Renal pelvis (tissue), 12 donors: ENCODE measurements around the gene SLC39A6. TPM values are rescaled to one million over a fixed set of nuclear protein-coding genes. Genes with fewer than 3 reads are reported as not detected.
"Not testable (repeated sequence)": the region's sequence is repeated elsewhere in the genome, so short reads cannot be mapped to it uniquely, and the experiment has no call there.

Experiments used
- DNase-seq: peaks from one replicate; pipeline ENCODE4 v3.0.0-alpha.2; 2013
- long read RNA-seq, 16 experiments: transcript quantifications; one replicate each; lab custom pipeline, GENCODE V29; 2026
- polyA plus RNA-seq, 3 donors: library from polyadenylated mRNA; unstranded; fragments of 120-200 nt; gene quantifications; one replicate each; pipeline ENCODE4 v1.2.1, GENCODE V29; 2013; ENCODE audit not compliant: insufficient read length in 3 of 3

The SLC39A6 gene
- polyA plus RNA-seq = 10 to 100 TPM; 67.9 to 76.6 (median 73.4) TPM
- long read RNA-seq, donor 1, transcript SLC39A6-201 (10 exons, 3,543 nt) = major isoform, 11 of 38 reads
- long read RNA-seq, donor 1, partial matches to known transcripts = 25 of 38 reads
- long read RNA-seq, donor 1, other reads (novel, unspliced or antisense) = 0 of 38 reads
- long read RNA-seq, donor 2, transcript SLC39A6-201 (10 exons, 3,543 nt) = major isoform, 16 of 68 reads
- long read RNA-seq, donor 2, partial matches to known transcripts = 51 of 68 reads
- long read RNA-seq, donor 2, other reads (novel, unspliced or antisense) = 0 of 68 reads
- long read RNA-seq, donor 3, transcript SLC39A6-201 (10 exons, 3,543 nt) = major isoform, 11 of 34 reads
- long read RNA-seq, donor 3, partial matches to known transcripts = 23 of 34 reads
- long read RNA-seq, donor 3, other reads (novel, unspliced or antisense) = 0 of 34 reads
- long read RNA-seq, donor 4, partial matches to known transcripts = 14 of 22 reads
- long read RNA-seq, donor 4, other reads (novel, unspliced or antisense) = 0 of 22 reads
- long read RNA-seq, donor 5, transcript SLC39A6-201 (10 exons, 3,543 nt) = major isoform, 7 of 15 reads
- long read RNA-seq, donor 5, partial matches to known transcripts = 8 of 15 reads
- long read RNA-seq, donor 5, other reads (novel, unspliced or antisense) = 0 of 15 reads
- long read RNA-seq, donor 6, transcript SLC39A6-201 (10 exons, 3,543 nt) = major isoform, 13 of 200 reads
- long read RNA-seq, donor 6, partial matches to known transcripts = 183 of 200 reads
- long read RNA-seq, donor 6, other reads (novel, unspliced or antisense) = 0 of 200 reads
- long read RNA-seq, donor 7, transcript SLC39A6-201 (10 exons, 3,543 nt) = major isoform, 11 of 36 reads
- long read RNA-seq, donor 7, partial matches to known transcripts = 23 of 36 reads
- long read RNA-seq, donor 7, other reads (novel, unspliced or antisense) = 0 of 36 reads
- long read RNA-seq, donor 8, transcript SLC39A6-201 (10 exons, 3,543 nt) = major isoform, 5 of 52 reads
- long read RNA-seq, donor 8, partial matches to known transcripts = 47 of 52 reads
- long read RNA-seq, donor 8, other reads (novel, unspliced or antisense) = 0 of 52 reads
- long read RNA-seq, donor 9, transcript SLC39A6-201 (10 exons, 3,543 nt) = major isoform, 14 of 209 reads
- long read RNA-seq, donor 9, partial matches to known transcripts = 181 of 209 reads
- long read RNA-seq, donor 9, other reads (novel, unspliced or antisense) = 11 of 209 reads
- long read RNA-seq, donor 10, transcript SLC39A6-201 (10 exons, 3,543 nt) = major isoform, 9 of 42 reads
- long read RNA-seq, donor 10, partial matches to known transcripts = 30 of 42 reads
- long read RNA-seq, donor 10, other reads (novel, unspliced or antisense) = 0 of 42 reads
- long read RNA-seq, donor 11, transcript SLC39A6-201 (10 exons, 3,543 nt) = major isoform, 9 of 62 reads
- long read RNA-seq, donor 11, partial matches to known transcripts = 40 of 62 reads
- long read RNA-seq, donor 11, other reads (novel, unspliced or antisense) = 10 of 62 reads
- long read RNA-seq, donor 12, transcript SLC39A6-201 (10 exons, 3,543 nt) = major isoform, 13 of 76 reads
- long read RNA-seq, donor 12, partial matches to known transcripts = 58 of 76 reads
- long read RNA-seq, donor 12, other reads (novel, unspliced or antisense) = 0 of 76 reads
- long read RNA-seq, donor 13, partial matches to known transcripts = 29 of 30 reads
- long read RNA-seq, donor 13, other reads (novel, unspliced or antisense) = 0 of 30 reads
- long read RNA-seq, donor 14 = 0 reads
- long read RNA-seq, donor 15 = 0 reads
- long read RNA-seq, donor 16, transcript SLC39A6-201 (10 exons, 3,543 nt) = major isoform, 13 of 48 reads
- long read RNA-seq, donor 16, partial matches to known transcripts = 32 of 48 reads
- long read RNA-seq, donor 16, other reads (novel, unspliced or antisense) = 0 of 48 reads

GRCh38 chr18:36129300-36130038 lies at the start of gene SLC39A6, which contains the start of gene ELP2:
Gene SLC39A6 (minus strand): TSS chr18:36129340. CDS start chr18:36127007, 2,333 bp downstream.
Gene ELP2 (plus strand): TSS chr18:36129899. CDS start chr18:36129934, 35 bp downstream.
- DNase-seq = peak; percentile 96

- no peak for DNase-seq
Observed at GRCh38 chr18:36177913-36178312, 48.8 kb upstream of the SLC39A6 start.

- DNase-seq = no peak
Observed at GRCh38 chr18:36176711-36177110, 47.6 kb upstream of the SLC39A6 start.

- no peak for DNase-seq
Observed at GRCh38 chr18:36176177-36176584, 47.0 kb upstream of the SLC39A6 start.

GRCh38 chr18:36175481-36175880 lies 46.3 kb upstream of the SLC39A6 start:
- DNase-seq = no peak

- DNase-seq = no peak
Observed at GRCh38 chr18:36169938-36170337, 40.8 kb upstream of the SLC39A6 start.

- not testable (repeated sequence) for DNase-seq
Observed at GRCh38 chr18:36168296-36168695, 39.2 kb upstream of the SLC39A6 start.

GRCh38 chr18:36167692-36168218 lies 38.6 kb upstream of the SLC39A6 start:
- no peak for DNase-seq

GRCh38 chr18:36162981-36163380 lies 33.8 kb upstream of the SLC39A6 start:
- DNase-seq = no peak

GRCh38 chr18:36160959-36161371 lies 31.8 kb upstream of the SLC39A6 start:
- no peak for DNase-seq

GRCh38 chr18:36158266-36158867 lies 29.2 kb upstream of the SLC39A6 start:
- DNase-seq = no peak

GRCh38 chr18:36157441-36157840 lies 28.3 kb upstream of the SLC39A6 start:
- no peak for DNase-seq

- no peak for DNase-seq
Observed at GRCh38 chr18:36155851-36156757, 27.0 kb upstream of the SLC39A6 start.

- no peak for DNase-seq
Observed at GRCh38 chr18:36153771-36154170, 24.6 kb upstream of the SLC39A6 start.

- DNase-seq = peak; percentile 12
Observed at GRCh38 chr18:36153203-36153602, 24.1 kb upstream of the SLC39A6 start.

GRCh38 chr18:36152781-36153180 lies 23.6 kb upstream of the SLC39A6 start:
- no peak for DNase-seq

- no peak for DNase-seq
Observed at GRCh38 chr18:36149514-36150289, 20.6 kb upstream of the SLC39A6 start.
